H9 (cell line): ENCODE data around the gene DAPK1. TPM values are rescaled to one million over a fixed set of nuclear protein-coding genes. Genes with fewer than 3 reads are reported as not detected.

Experiments used
- DNase-seq: peaks from one replicate; pipeline ENCODE4 v3.0.0-alpha.2; 2017
- H2AFZ ChIP-seq: one replicate; pipeline ENCODE4 v1.6.1; 2013; ENCODE audit warnings: mild to moderate bottlenecking, low read length, control low read depth, moderate library complexity
- H2AK5ac ChIP-seq: 2 replicates; pipeline ENCODE4 v1.6.1; 2013; ENCODE audit warnings: low read length, control low read depth, mixed read lengths; ENCODE audit not compliant: insufficient read length
- H2BK120ac ChIP-seq: one replicate; pipeline ENCODE4 v1.6.1; 2013; ENCODE audit warnings: low read depth, mild to moderate bottlenecking, low read length, control low read depth, inconsistent platforms; ENCODE audit not compliant: poor library complexity, severe bottlenecking
- H2BK12ac ChIP-seq: 2 replicates; pipeline ENCODE4 v1.6.1; 2013; ENCODE audit warnings: low read length, control low read depth, mixed read lengths, low read depth; ENCODE audit not compliant: insufficient read length
- H2BK15ac ChIP-seq: 2 replicates; pipeline ENCODE4 v1.6.1; 2013; ENCODE audit warnings: low read depth, low read length, control low read depth
- H2BK20ac ChIP-seq: one replicate; pipeline ENCODE4 v1.6.1; 2013; ENCODE audit warnings: low read depth, mild to moderate bottlenecking, low read length, control low read depth, inconsistent platforms; ENCODE audit not compliant: poor library complexity, severe bottlenecking
- H2BK5ac ChIP-seq: 2 replicates; pipeline ENCODE4 v1.6.1; 2013; ENCODE audit warnings: low read length, control low read depth, mixed read lengths; ENCODE audit not compliant: insufficient read length
- H3K14ac ChIP-seq: 2 replicates; pipeline ENCODE4 v1.6.1; 2013; ENCODE audit warnings: low read length, control low read depth; ENCODE audit not compliant: insufficient read depth
- H3K18ac ChIP-seq: 2 replicates; pipeline ENCODE4 v1.6.1; 2013; ENCODE audit warnings: low read depth, mild to moderate bottlenecking, mixed read lengths, low read length, control low read depth; ENCODE audit not compliant: insufficient read length
- H3K23ac ChIP-seq: 2 replicates; pipeline ENCODE4 v1.6.1; 2013; ENCODE audit warnings: low read length, control low read depth, mixed read lengths, low read depth; ENCODE audit not compliant: insufficient read length
- H3K23me2 ChIP-seq: 2 replicates; pipeline ENCODE4 v1.6.1; 2013; ENCODE audit warnings: low read depth, mild to moderate bottlenecking, mixed read lengths, low read length, control low read depth; ENCODE audit not compliant: insufficient read length, poor library complexity, severe bottlenecking
- H3K27ac ChIP-seq: 2 replicates; pipeline ENCODE4 v1.5.1; 2013; ENCODE audit warnings: low read length, control low read depth, mixed read lengths, low read depth; ENCODE audit not compliant: insufficient read length
- H3K27me3 ChIP-seq: 2 replicates; pipeline ENCODE4 v1.6.1; 2013; ENCODE audit warnings: low read length, control low read depth, inconsistent platforms; ENCODE audit not compliant: insufficient read depth
- H3K4ac ChIP-seq: 2 replicates; pipeline ENCODE4 v1.6.1; 2013; ENCODE audit warnings: low read depth, mild to moderate bottlenecking, control low read depth, inconsistent platforms, low read length, moderate library complexity
- H3K4me1 ChIP-seq: 2 replicates; pipeline ENCODE4 v1.6.1; 2013; ENCODE audit warnings: low read length, control low read depth, inconsistent platforms; ENCODE audit not compliant: insufficient read depth
- H3K4me2 ChIP-seq: 2 replicates; pipeline ENCODE4 v1.6.1; 2013; ENCODE audit warnings: low read length, control low read depth, mixed read lengths; ENCODE audit not compliant: insufficient read length, insufficient read depth
- H3K56ac ChIP-seq: 2 replicates; pipeline ENCODE4 v1.6.1; 2013; ENCODE audit warnings: low read depth, mild to moderate bottlenecking, mixed read lengths, low read length, control low read depth; ENCODE audit not compliant: insufficient read length
- H3K79me1 ChIP-seq: 2 replicates; pipeline ENCODE4 v1.6.1; 2013; ENCODE audit warnings: low read depth, mild to moderate bottlenecking, moderate library complexity, low read length, control low read depth, inconsistent platforms; ENCODE audit not compliant: insufficient read depth, poor library complexity, severe bottlenecking
- H3K79me2 ChIP-seq: 2 replicates; pipeline ENCODE4 v1.6.1; 2013; ENCODE audit warnings: low read length, control low read depth, inconsistent platforms; ENCODE audit not compliant: insufficient read depth
- H3K9ac ChIP-seq: 2 replicates; pipeline ENCODE4 v1.6.1; 2013; ENCODE audit warnings: low read length, control low read depth, mixed read lengths; ENCODE audit not compliant: insufficient read length; ENCODE audit errors: extremely low read depth
- H3K9me3 ChIP-seq: one replicate; pipeline ENCODE4 v1.6.1; 2013; ENCODE audit warnings: low read depth, low read length, inconsistent platforms; ENCODE audit not compliant: control insufficient read depth
- H3T11ph ChIP-seq: one replicate; pipeline ENCODE4 v1.6.1; 2013; ENCODE audit warnings: mild to moderate bottlenecking, low read length, control low read depth, inconsistent platforms
- H4K20me1 ChIP-seq: one replicate; pipeline ENCODE4 v1.6.1; 2013; ENCODE audit not compliant: control insufficient read depth, insufficient read length, insufficient read depth
- H4K5ac ChIP-seq: 2 replicates; pipeline ENCODE4 v1.6.1; 2013; ENCODE audit warnings: low read depth, mild to moderate bottlenecking, mixed read lengths, low read length, control low read depth; ENCODE audit not compliant: insufficient read length
- H4K8ac ChIP-seq: replicated peaks from 2 replicates; pipeline ENCODE4 v1.6.1; 2013; ENCODE audit warnings: low read length, control low read depth, mixed read lengths, low read depth; ENCODE audit not compliant: insufficient read length
- H4K91ac ChIP-seq: 2 replicates; pipeline ENCODE4 v1.6.1; 2013; ENCODE audit warnings: low read depth, mild to moderate bottlenecking, moderate library complexity, mixed read lengths, low read length, control low read depth; ENCODE audit not compliant: insufficient read length
- H3K27ac Mint-ChIP-seq, 3 experiments: 2 replicates in 2 of 3; 3 replicates in 1 of 3; pipeline ENCODE4 v1.8.0; 2020 to 2021; ENCODE audit warnings: mixed read lengths in 3 of 3, mild to moderate bottlenecking in 1 of 3, moderate library complexity in 1 of 3
- H3K27me3 Mint-ChIP-seq: 2 replicates; pipeline ENCODE4 v1.8.0; 2021; ENCODE audit warnings: low read depth, mild to moderate bottlenecking, moderate library complexity, mixed read lengths
- H3K36me3 Mint-ChIP-seq, 3 experiments: 2 replicates in 2 of 3; 3 replicates in 1 of 3; pipeline ENCODE4 v1.8.0; 2020 to 2021; ENCODE audit warnings: low read depth in 3 of 3, mixed read lengths in 3 of 3; ENCODE audit not compliant: insufficient read depth in 1 of 3
- H3K4me1 Mint-ChIP-seq, 2 experiments: 2 replicates each; pipeline ENCODE4 v1.8.0; 2020; ENCODE audit warnings: mixed read lengths in 2 of 2
- H3K4me3 Mint-ChIP-seq, 2 experiments: 2 replicates in 1 of 2; 3 replicates in 1 of 2; pipeline ENCODE4 v1.8.0; 2020 to 2021; ENCODE audit warnings: mild to moderate bottlenecking in 2 of 2, mixed read lengths in 2 of 2, moderate library complexity in 1 of 2
- H3K9me3 Mint-ChIP-seq, 2 experiments: 2 replicates in 1 of 2; 3 replicates in 1 of 2; pipeline ENCODE4 v1.8.0; 2020; ENCODE audit warnings: mild to moderate bottlenecking in 2 of 2, mixed read lengths in 2 of 2, moderate library complexity in 1 of 2
- WGBS: extraction: QIAGEN DNeasy Blood & Tissue Kit; methylation state at CpG from one replicate; pipeline ENCODE4 v1.1.7; 2013; ENCODE audit warnings: missing lambda C conversion rate, low lambda C conversion rate, mixed read lengths; ENCODE audit not compliant: insufficient read length; ENCODE audit errors: extremely low coverage; 5-methylcytosine and 5-hydroxymethylcytosine counted together
- total RNA-seq: library from RNA; stranded (reverse); gene quantifications from 2 replicates; pipeline ENCODE4 v1.2.1, GENCODE V29; 2021
- TF ChIP-seq, protein P1 (sequence below): fragments of 200-600 bp; sonication (generic); conservative IDR thresholded peaks from 3 replicates; pipeline ENCODE4 v1.8.0; 2021; ENCODE audit warnings: antibody characterized with exemption, mild to moderate bottlenecking

The DAPK1 gene
- total RNA-seq, 1 experiment from 2014 or later = 79.4 TPM

DNA sequence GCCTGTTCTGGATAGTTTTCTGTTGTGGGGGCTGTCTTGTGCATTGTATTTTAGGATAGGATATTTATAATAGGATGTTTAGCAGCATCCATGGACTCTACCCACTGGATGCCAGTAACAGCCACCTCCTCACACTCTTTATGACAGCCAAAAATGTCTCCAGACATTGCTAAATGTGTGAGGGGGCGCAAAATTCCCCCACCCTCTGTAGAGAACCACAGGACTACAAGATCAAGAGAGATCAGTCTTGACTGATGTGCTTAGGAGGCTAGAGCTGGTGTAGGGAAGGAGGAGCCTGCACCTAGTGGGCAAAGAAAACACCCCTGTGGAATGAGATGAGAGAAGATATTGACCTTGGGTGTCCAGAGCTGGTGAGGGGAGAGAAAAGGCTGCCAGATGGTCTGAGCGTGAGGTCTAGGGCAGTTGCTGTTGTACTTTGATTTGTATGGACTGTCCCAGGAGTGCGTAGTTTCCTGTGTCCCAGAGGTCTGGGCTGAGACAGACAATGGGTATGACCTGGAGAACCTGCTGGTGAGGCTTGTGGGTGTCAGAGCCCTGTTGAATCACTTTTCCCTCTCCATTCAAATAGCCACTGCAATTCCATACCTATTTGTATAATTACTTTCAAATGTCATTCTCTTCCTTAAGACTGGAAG is 16.3 kb downstream of the DAPK1 start:
- Mint-ChIP-seq H3K27me3 (no peaks in the 10 kb centered on the region), H3K4me3 (no peak overlapping the region), H3K9me3 (no peaks in the 10 kb centered on the region), H3K27ac (no peak overlapping the region), H3K4me1 (peaks cover 43 to 45% of the 10 kb centered on the region in 2 experiments), H3K36me3 (peaks cover 14 to 40% (median 29%) of the 10 kb centered on the region in 3 experiments; a peak in 6 of 7 replicates)
- no peak overlapping the region for H2BK12ac ChIP-seq
- no peak overlapping the region for H3K4ac ChIP-seq
- H4K5ac ChIP-seq = no peak overlapping the region
- WGBS = no CpG with 5 or more reads among the region's 3 CpGs
- H3K79me1 ChIP-seq = no peaks in the 10 kb centered on the region
- H4K8ac ChIP-seq = no peak overlapping the region
- H3K27ac ChIP-seq = no peak overlapping the region
- peaks cover 17% of the 10 kb centered on the region; the same call in 1 of the 2 replicates for H3K4me1 ChIP-seq
- no peak overlapping the region for H2BK15ac ChIP-seq
- DNase-seq = no peak
- H2BK120ac ChIP-seq = no peak overlapping the region
- H2AFZ ChIP-seq = no peak overlapping the region
- no peaks in the 10 kb centered on the region for H3K9me3 ChIP-seq
- no peak overlapping the region for H3K56ac ChIP-seq
- H2AK5ac ChIP-seq = no peak overlapping the region
- H3K14ac ChIP-seq = no peak overlapping the region
- H3K79me2 ChIP-seq = peaks cover 3% of the 10 kb centered on the region
- no peak overlapping the region for H3K18ac ChIP-seq
- no peaks in the 10 kb centered on the region for H3K27me3 ChIP-seq
- H2BK20ac ChIP-seq = no peak overlapping the region
- no peak overlapping the region for H3K4me2 ChIP-seq
- H3T11ph ChIP-seq = no peak overlapping the region
- H3K9ac ChIP-seq = no peak overlapping the region
- H2BK5ac ChIP-seq = no peak overlapping the region
- no peak overlapping the region for H4K91ac ChIP-seq
- H3K23me2 ChIP-seq = no peaks in the 10 kb centered on the region
- no peaks in the 10 kb centered on the region for H4K20me1 ChIP-seq
- no peak overlapping the region for H3K23ac ChIP-seq
- TF ChIP-seq, protein P1, sequence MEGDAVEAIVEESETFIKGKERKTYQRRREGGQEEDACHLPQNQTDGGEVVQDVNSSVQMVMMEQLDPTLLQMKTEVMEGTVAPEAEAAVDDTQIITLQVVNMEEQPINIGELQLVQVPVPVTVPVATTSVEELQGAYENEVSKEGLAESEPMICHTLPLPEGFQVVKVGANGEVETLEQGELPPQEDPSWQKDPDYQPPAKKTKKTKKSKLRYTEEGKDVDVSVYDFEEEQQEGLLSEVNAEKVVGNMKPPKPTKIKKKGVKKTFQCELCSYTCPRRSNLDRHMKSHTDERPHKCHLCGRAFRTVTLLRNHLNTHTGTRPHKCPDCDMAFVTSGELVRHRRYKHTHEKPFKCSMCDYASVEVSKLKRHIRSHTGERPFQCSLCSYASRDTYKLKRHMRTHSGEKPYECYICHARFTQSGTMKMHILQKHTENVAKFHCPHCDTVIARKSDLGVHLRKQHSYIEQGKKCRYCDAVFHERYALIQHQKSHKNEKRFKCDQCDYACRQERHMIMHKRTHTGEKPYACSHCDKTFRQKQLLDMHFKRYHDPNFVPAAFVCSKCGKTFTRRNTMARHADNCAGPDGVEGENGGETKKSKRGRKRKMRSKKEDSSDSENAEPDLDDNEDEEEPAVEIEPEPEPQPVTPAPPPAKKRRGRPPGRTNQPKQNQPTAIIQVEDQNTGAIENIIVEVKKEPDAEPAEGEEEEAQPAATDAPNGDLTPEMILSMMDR = no peak
